Measurements from ENCODE around the gene EPB41L2. TPM values are rescaled to one million over a fixed set of nuclear protein-coding genes. Genes with fewer than 3 reads are reported as not detected.

Gene EPB41L2
- total and polyA plus RNA-seq, 2 donors (not counting 1 experiment from before 2014, with no cell fraction given) = 113 to 264 TPM

DNA sequence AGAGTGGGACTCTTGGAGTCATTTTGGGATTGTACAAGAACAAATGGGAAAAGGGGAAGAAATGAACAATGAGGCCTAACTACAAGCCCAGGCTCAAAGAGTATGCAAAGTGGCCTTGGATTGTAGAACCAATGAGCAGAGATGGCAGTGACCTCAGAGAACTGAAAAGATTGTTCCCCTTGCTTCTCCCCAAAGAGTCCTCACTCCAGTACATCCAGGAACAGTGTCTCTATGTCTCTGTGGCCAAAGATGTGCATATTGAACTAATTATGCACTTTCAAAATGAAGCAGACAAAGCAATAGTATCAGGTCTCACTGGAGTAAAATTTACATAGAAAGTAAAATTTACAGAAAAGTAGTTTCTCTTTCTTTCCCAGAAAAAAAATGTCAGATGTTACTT, 154.9 kb downstream of the EPB41L2 start:
- Histone ChIP-seq H3K27ac (ENCODE audit: insufficient read depth, low read length) (no peak overlapping the region), H3K9me3 (ENCODE audit: control insufficient read depth, insufficient read depth, low read depth, low read length) (no peaks in the 10 kb centered on the region), H3K9ac (ENCODE audit: insufficient read depth, low read length) (no peak overlapping the region), H2AFZ (ENCODE audit: low read length) (no peak overlapping the region), H4K20me1 (ENCODE audit: control insufficient read depth, extremely low read depth, insufficient read depth, low read length) (peaks cover 2% of the 10 kb centered on the region), H3K4me1 (ENCODE audit: control insufficient read depth, extremely low read depth, insufficient read depth, low read length) (peaks cover 19% of the 10 kb centered on the region), H3K27me3 (ENCODE audit: control insufficient read depth, insufficient read depth, low read length) (no peaks in the 10 kb centered on the region), H3K79me2 (ENCODE audit: control insufficient read depth, insufficient read depth, low read length) (peaks cover 2% of the 10 kb centered on the region), H3K4me2 (ENCODE audit: extremely low read depth, insufficient read depth, low read length) (no peak overlapping the region), H3K4me3 (replicated peaks in 1 of 4; ENCODE audit: control extremely low read depth in 1 of 4, insufficient read depth in 1 of 4, low read depth in 3 of 4, low read length in 4 of 4) (no peak overlapping the region), H3K36me3 (ENCODE audit: control insufficient read depth, insufficient read depth, low read length) (no peaks in the 10 kb centered on the region)
- TF ChIP-seq CTCF (conservative IDR thresholded peaks at IDR 0.05 in 1 of 2, IDR thresholded peaks at IDR 0.05 in 1 of 2; ENCODE audit: low read depth in 1 of 2, low read length in 2 of 2) = no peak
- no peak for TF ChIP-seq EZH2 (IDR thresholded peaks at IDR 0.05; ENCODE audit: low read length, missing control alignments)
- no peak for DNase-seq (ENCODE audit: low read depth in 2 of 2)

- Histone ChIP-seq H3K4me3 (replicated peaks in 1 of 4; ENCODE audit: control extremely low read depth in 1 of 4, insufficient read depth in 1 of 4, low read depth in 3 of 4, low read length in 4 of 4) (no peak overlapping the region), H3K36me3 (ENCODE audit: control insufficient read depth, insufficient read depth, low read length) (no peaks in the 10 kb centered on the region), H3K4me2 (ENCODE audit: extremely low read depth, insufficient read depth, low read length) (no peak overlapping the region), H2AFZ (ENCODE audit: low read length) (no peak overlapping the region), H3K79me2 (ENCODE audit: control insufficient read depth, insufficient read depth, low read length) (peaks cover 2% of the 10 kb centered on the region), H3K27me3 (ENCODE audit: control insufficient read depth, insufficient read depth, low read length) (no peaks in the 10 kb centered on the region), H3K27ac (ENCODE audit: insufficient read depth, low read length) (no peak overlapping the region), H4K20me1 (ENCODE audit: control insufficient read depth, extremely low read depth, insufficient read depth, low read length) (peaks cover 2% of the 10 kb centered on the region), H3K9ac (ENCODE audit: insufficient read depth, low read length) (no peak overlapping the region), H3K4me1 (ENCODE audit: control insufficient read depth, extremely low read depth, insufficient read depth, low read length) (peaks cover 19% of the 10 kb centered on the region), H3K9me3 (ENCODE audit: control insufficient read depth, insufficient read depth, low read depth, low read length) (no peaks in the 10 kb centered on the region)
- TF ChIP-seq CTCF (conservative IDR thresholded peaks at IDR 0.05 in 1 of 2, IDR thresholded peaks at IDR 0.05 in 1 of 2; ENCODE audit: low read depth in 1 of 2, low read length in 2 of 2) = no peak
- DNase-seq (ENCODE audit: low read depth in 2 of 2) = no peak
Measured at GRCh38 chr6:130907687-130908086, 155.4 kb downstream of the EPB41L2 start.

GRCh38 chr6:130906736-130907381, 156.2 kb downstream of the EPB41L2 start:
- H3K4me3 ChIP-seq (replicated peaks in 1 of 4; ENCODE audit: control extremely low read depth in 1 of 4, insufficient read depth in 1 of 4, low read depth in 3 of 4, low read length in 4 of 4) = no peak overlapping the region

More at GRCh38 chr6:130906736-130907381, 156.2 kb downstream of the EPB41L2 start:
- no peaks in the 10 kb centered on the region for H3K36me3 ChIP-seq (ENCODE audit: control insufficient read depth, insufficient read depth, low read length)
- no peak overlapping the region for H2AFZ ChIP-seq (ENCODE audit: low read length)
- H3K4me2 ChIP-seq (ENCODE audit: extremely low read depth, insufficient read depth, low read length) = peak overlapping the region; percentile 57
- peaks cover 2% of the 10 kb centered on the region for H4K20me1 ChIP-seq (ENCODE audit: control insufficient read depth, extremely low read depth, insufficient read depth, low read length)
- H3K9me3 ChIP-seq (ENCODE audit: control insufficient read depth, insufficient read depth, low read depth, low read length) = no peaks in the 10 kb centered on the region
- H3K27ac ChIP-seq (ENCODE audit: insufficient read depth, low read length) = no peak overlapping the region
- H3K9ac ChIP-seq (ENCODE audit: insufficient read depth, low read length) = no peak overlapping the region
- peak; percentile 82 to 91 for DNase-seq (ENCODE audit: low read depth in 2 of 2)
- H3K79me2 ChIP-seq (ENCODE audit: control insufficient read depth, insufficient read depth, low read length) = peaks cover 2% of the 10 kb centered on the region
- no peak for TF ChIP-seq CTCF (conservative IDR thresholded peaks at IDR 0.05 in 1 of 2, IDR thresholded peaks at IDR 0.05 in 1 of 2; ENCODE audit: low read depth in 1 of 2, low read length in 2 of 2)
- no peak for TF ChIP-seq EZH2 (IDR thresholded peaks at IDR 0.05; ENCODE audit: low read length, missing control alignments)
- H3K4me1 ChIP-seq (ENCODE audit: control insufficient read depth, extremely low read depth, insufficient read depth, low read length) = peaks cover 19% of the 10 kb centered on the region
- H3K27me3 ChIP-seq (ENCODE audit: control insufficient read depth, insufficient read depth, low read length) = no peaks in the 10 kb centered on the region
